ENCODE measurements around the gene KIF6.

The KIF6 gene

DNA sequence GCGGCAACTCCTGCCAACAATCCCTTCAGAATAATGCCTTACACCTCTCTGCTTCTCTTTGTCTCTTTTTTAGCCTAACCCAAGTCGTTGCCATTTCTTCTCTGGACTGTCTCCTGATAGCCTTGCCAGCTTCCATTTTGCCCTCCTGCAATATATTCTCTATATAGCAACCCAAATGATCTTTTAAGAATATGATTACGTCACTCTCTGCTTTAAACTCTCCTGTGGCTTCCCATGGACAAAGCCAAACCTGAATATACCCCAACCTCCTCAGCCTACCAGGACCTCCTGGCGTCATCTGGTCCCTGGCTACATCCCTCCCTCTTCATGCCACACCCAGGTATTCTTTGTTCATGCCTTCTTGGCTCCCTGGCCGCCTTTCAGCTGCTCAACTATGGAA, 276.2 kb downstream of the KIF6 start:
- Histone ChIP-seq H3K4me3 (ENCODE audit: insufficient read depth, low read depth, low read length, poor library complexity, severe bottlenecking) (no peak overlapping the region), H3K9me3 (ENCODE audit: control insufficient read depth, low read length) (no peaks in the 10 kb centered on the region), H3K27ac (ENCODE audit: insufficient read depth, low read length, poor library complexity, severe bottlenecking) (no peak overlapping the region), H3K36me3 (ENCODE audit: control insufficient read depth, insufficient read depth, low read length) (no peaks in the 10 kb centered on the region), H3K27me3 (replicated peaks; ENCODE audit: control insufficient read depth, insufficient read depth, low read length, poor library complexity, severe bottlenecking) (no peaks in the 10 kb centered on the region), H3K4me1 (ENCODE audit: control insufficient read depth, insufficient read depth, low read length, poor library complexity, severe bottlenecking) (no peaks in the 10 kb centered on the region)
- DNase-seq: no peak

DNA sequence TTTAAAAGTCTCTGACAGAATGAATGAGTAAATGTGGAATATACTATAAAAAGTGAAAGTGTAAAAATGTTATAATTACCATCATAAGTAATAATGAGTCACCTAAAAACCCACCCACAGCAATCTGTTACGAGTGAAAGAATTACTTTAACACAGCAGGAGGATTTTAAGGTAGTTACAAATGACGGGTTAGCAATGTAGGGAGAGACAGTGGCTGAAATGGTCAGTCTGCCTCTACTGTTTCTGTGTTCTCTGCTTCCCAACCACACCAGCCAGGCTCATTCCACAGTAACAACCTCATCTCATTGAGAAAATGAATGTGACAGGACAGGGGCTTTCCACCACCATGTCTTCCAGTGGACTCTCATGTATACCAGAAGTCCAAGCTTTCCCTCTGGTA, 278.3 kb downstream of the KIF6 start:
- Histone ChIP-seq H3K4me1 (ENCODE audit: control insufficient read depth, insufficient read depth, low read length, poor library complexity, severe bottlenecking) (no peaks in the 10 kb centered on the region), H3K27ac (ENCODE audit: insufficient read depth, low read length, poor library complexity, severe bottlenecking) (no peak overlapping the region), H3K9me3 (ENCODE audit: control insufficient read depth, low read length) (no peaks in the 10 kb centered on the region), H3K27me3 (replicated peaks; ENCODE audit: control insufficient read depth, insufficient read depth, low read length, poor library complexity, severe bottlenecking) (no peaks in the 10 kb centered on the region), H3K36me3 (ENCODE audit: control insufficient read depth, insufficient read depth, low read length) (no peaks in the 10 kb centered on the region), H3K4me3 (ENCODE audit: insufficient read depth, low read depth, low read length, poor library complexity, severe bottlenecking) (no peak overlapping the region)
- no peak for DNase-seq

DNA sequence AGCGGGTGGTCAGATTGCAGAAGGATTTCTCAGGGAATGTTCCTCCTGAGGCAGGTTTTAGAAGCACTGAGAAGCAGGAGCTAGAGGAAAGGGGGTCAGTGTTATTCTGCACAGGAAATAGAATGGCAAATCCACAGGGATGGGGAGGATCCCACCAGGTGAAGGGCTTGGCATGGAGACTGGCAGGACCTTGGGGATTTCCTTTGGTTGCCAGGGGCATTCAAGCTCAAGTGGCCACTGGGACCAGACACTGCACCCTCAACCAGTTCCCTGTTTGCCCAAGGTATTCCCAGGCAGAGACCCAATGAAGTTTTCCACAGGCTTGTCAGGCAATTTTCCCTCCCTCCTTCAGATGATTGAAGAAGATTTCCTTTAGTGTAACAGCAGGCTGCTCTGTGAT, 279.5 kb downstream of the KIF6 start:
- Histone ChIP-seq H3K4me1 (ENCODE audit: control insufficient read depth, insufficient read depth, low read length, poor library complexity, severe bottlenecking) (no peaks in the 10 kb centered on the region), H3K27me3 (replicated peaks; ENCODE audit: control insufficient read depth, insufficient read depth, low read length, poor library complexity, severe bottlenecking) (no peaks in the 10 kb centered on the region), H3K4me3 (ENCODE audit: insufficient read depth, low read depth, low read length, poor library complexity, severe bottlenecking) (no peak overlapping the region), H3K36me3 (ENCODE audit: control insufficient read depth, insufficient read depth, low read length) (no peaks in the 10 kb centered on the region), H3K9me3 (ENCODE audit: control insufficient read depth, low read length) (no peaks in the 10 kb centered on the region), H3K27ac (ENCODE audit: insufficient read depth, low read length, poor library complexity, severe bottlenecking) (no peak overlapping the region)
- DNase-seq: no peak

DNA sequence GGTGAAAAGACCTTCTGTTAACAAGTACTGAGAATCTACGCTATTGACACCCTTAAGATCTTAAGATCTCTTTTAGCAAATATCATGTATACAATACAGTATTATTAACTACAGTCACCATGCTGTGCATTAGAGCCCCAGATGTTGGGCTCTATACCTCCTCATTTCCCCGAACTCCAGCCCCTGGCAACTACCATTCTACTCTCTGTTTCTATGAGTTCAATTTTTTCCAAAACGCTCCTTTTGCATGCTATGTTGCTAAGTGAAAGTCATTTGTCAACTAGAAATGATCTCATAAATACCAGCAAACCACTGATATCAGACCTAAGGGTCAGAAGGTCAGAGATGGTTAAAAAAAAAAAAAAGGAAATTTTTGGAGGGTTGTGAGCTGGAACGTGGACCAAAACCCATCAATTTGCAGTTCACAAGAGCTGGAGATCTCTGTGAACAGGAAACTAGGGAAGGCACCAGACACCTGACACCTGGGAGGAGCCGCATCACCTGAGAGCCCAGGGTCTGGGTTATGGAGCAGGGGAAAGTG, 280.7 kb downstream of the KIF6 start:
- Histone ChIP-seq H3K4me1 (ENCODE audit: control insufficient read depth, insufficient read depth, low read length, poor library complexity, severe bottlenecking) (no peaks in the 10 kb centered on the region), H3K36me3 (ENCODE audit: control insufficient read depth, insufficient read depth, low read length) (no peaks in the 10 kb centered on the region), H3K9me3 (ENCODE audit: control insufficient read depth, low read length) (no peaks in the 10 kb centered on the region), H3K4me3 (ENCODE audit: insufficient read depth, low read depth, low read length, poor library complexity, severe bottlenecking) (no peak overlapping the region), H3K27ac (ENCODE audit: insufficient read depth, low read length, poor library complexity, severe bottlenecking) (no peak overlapping the region), H3K27me3 (replicated peaks; ENCODE audit: control insufficient read depth, insufficient read depth, low read length, poor library complexity, severe bottlenecking) (no peaks in the 10 kb centered on the region)
- DNase-seq: no peak

DNA sequence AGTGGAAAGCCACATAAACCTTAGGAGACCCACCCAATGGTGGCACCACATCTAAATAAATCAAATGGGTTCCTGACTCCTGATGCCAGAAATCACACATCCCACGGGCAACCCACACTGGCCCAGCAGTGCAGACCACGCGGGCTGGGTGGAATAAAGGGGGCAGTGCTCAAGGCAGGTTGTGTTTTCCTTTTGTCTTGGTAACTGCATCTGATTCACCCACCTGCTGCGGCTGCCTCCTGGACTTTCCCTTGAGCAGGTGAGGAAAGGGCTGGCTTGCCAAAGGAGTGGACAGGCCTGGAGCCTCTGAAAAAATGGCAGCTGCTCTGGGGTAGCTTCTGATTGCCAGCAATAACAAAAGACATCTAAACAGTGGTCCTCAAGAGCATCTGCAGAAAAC, 283.2 kb downstream of the KIF6 start:
- no peak for DNase-seq
- no peaks in the 10 kb centered on the region for H3K36me3 ChIP-seq (ENCODE audit: control insufficient read depth, insufficient read depth, low read length)
- no peaks in the 10 kb centered on the region for H3K27me3 ChIP-seq (replicated peaks; ENCODE audit: control insufficient read depth, insufficient read depth, low read length, poor library complexity, severe bottlenecking)
- no peak overlapping the region for H3K4me3 ChIP-seq (ENCODE audit: insufficient read depth, low read depth, low read length, poor library complexity, severe bottlenecking)
- H3K9me3 ChIP-seq (ENCODE audit: control insufficient read depth, low read length): no peaks in the 10 kb centered on the region
- H3K27ac ChIP-seq (ENCODE audit: insufficient read depth, low read length, poor library complexity, severe bottlenecking): no peak overlapping the region
- H3K4me1 ChIP-seq (ENCODE audit: control insufficient read depth, insufficient read depth, low read length, poor library complexity, severe bottlenecking): no peaks in the 10 kb centered on the region

DNA sequence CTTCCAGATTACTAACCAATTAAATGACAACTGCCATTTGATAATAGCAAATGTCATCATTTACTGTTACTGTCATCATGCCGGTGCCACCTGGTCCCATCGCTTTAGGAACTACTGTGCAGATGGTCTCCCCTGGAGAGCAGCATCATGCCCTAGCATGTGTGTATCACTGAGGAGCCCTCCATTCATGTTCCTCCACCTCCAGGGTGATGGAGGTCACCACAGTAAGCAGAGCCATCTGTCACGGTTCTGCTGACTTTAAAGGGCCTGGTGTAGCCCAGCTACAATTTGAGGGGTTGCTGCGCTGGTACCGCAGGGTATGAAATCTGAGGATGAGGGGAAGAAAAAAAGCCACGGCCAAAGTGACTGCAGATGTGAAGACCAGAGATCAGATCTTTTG, 283.9 kb downstream of the KIF6 start:
- no peak overlapping the region for H3K27ac ChIP-seq (ENCODE audit: insufficient read depth, low read length, poor library complexity, severe bottlenecking)
- no peaks in the 10 kb centered on the region for H3K36me3 ChIP-seq (ENCODE audit: control insufficient read depth, insufficient read depth, low read length)
- H3K4me1 ChIP-seq (ENCODE audit: control insufficient read depth, insufficient read depth, low read length, poor library complexity, severe bottlenecking): no peaks in the 10 kb centered on the region
- no peaks in the 10 kb centered on the region for H3K27me3 ChIP-seq (replicated peaks; ENCODE audit: control insufficient read depth, insufficient read depth, low read length, poor library complexity, severe bottlenecking)
- H3K4me3 ChIP-seq (ENCODE audit: insufficient read depth, low read depth, low read length, poor library complexity, severe bottlenecking): no peak overlapping the region
- no peaks in the 10 kb centered on the region for H3K9me3 ChIP-seq (ENCODE audit: control insufficient read depth, low read length)
- no peak for DNase-seq

DNA sequence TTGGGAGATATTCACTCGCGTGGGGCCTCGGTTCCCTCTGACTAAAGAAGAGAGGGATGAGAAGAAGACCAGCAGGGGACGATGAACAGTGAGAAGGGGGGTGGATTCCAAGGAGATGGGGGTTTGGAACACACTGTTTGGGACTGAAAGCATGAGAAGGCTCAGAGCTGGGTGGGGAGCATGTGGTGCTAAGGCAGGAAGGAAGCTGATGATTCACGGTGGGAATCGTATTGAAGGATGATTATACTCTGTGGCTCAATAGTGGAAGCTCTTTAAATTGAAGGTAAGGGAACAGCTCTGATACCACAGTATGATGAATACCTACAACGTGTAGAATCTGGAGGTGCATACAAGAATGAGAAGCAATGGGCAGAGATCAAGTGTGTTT, 285.2 kb downstream of the KIF6 start:
- no peaks in the 10 kb centered on the region for H3K4me1 ChIP-seq (ENCODE audit: control insufficient read depth, insufficient read depth, low read length, poor library complexity, severe bottlenecking)
- DNase-seq: no peak
- H3K36me3 ChIP-seq (ENCODE audit: control insufficient read depth, insufficient read depth, low read length): no peaks in the 10 kb centered on the region
- H3K4me3 ChIP-seq (ENCODE audit: insufficient read depth, low read depth, low read length, poor library complexity, severe bottlenecking): no peak overlapping the region
- no peaks in the 10 kb centered on the region for H3K9me3 ChIP-seq (ENCODE audit: control insufficient read depth, low read length)
- no peaks in the 10 kb centered on the region for H3K27me3 ChIP-seq (replicated peaks; ENCODE audit: control insufficient read depth, insufficient read depth, low read length, poor library complexity, severe bottlenecking)
- no peak overlapping the region for H3K27ac ChIP-seq (ENCODE audit: insufficient read depth, low read length, poor library complexity, severe bottlenecking)

DNA sequence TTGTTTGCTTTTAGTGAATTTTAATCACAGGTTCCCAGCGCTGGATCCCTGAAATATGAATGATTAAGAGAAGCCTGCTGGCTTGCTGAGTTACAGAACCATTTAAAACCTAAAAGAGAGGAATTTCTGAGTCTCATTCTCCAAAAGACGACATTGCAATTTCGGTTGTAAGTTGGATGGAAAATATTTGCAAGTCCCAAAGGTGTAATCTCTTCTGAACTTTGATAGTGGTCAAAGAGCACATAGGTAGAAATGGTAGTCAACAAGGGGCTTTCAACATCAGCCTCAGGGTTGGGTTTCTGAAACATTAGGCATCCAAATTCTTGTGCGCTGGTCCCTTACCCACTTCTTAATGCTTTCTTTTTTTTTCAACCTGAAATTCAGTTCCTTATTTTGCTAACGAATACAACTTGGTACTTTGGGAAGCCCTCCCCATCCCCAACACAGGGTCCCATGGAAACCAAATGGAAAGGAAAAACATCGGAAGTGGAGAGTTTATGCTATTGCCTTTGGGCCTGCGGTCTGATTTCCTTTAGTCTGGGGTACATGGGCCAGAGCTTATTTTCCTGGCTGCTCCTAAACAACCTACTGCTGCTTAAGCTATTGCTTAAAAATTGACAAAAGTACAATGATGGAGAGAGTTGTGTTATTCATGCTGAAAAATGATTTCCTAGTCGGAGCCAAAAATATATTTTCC, 285.7 kb downstream of the KIF6 start:
- no peaks in the 10 kb centered on the region for H3K36me3 ChIP-seq (ENCODE audit: control insufficient read depth, insufficient read depth, low read length)
- no peak overlapping the region for H3K27ac ChIP-seq (ENCODE audit: insufficient read depth, low read length, poor library complexity, severe bottlenecking)
- H3K9me3 ChIP-seq (ENCODE audit: control insufficient read depth, low read length): no peaks in the 10 kb centered on the region
- H3K4me3 ChIP-seq (ENCODE audit: insufficient read depth, low read depth, low read length, poor library complexity, severe bottlenecking): no peak overlapping the region
- H3K27me3 ChIP-seq (replicated peaks; ENCODE audit: control insufficient read depth, insufficient read depth, low read length, poor library complexity, severe bottlenecking): no peaks in the 10 kb centered on the region
- DNase-seq: no peak
- H3K4me1 ChIP-seq (ENCODE audit: control insufficient read depth, insufficient read depth, low read length, poor library complexity, severe bottlenecking): no peaks in the 10 kb centered on the region

DNA sequence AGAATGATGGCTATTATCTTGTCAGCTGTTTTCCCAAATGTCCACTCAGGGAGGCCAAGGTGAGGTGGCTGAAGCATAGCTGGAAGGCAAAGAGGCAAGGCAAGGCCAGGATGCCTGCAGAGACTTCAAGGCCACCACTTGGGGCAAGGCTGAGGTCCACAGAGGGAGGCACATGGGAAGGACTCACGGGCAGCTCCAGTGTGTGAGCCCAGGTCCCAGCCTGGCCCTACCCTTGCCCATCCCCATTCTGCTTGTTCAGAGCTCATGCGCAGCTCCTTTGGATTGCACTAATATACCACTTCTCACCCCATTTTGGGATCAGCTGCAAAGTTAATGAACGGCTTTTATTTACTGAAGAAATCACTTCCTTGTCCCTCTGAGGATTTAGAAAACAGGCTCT, 291.6 kb downstream of the KIF6 start:
- Histone ChIP-seq H3K4me1 (ENCODE audit: control insufficient read depth, insufficient read depth, low read length, poor library complexity, severe bottlenecking) (no peaks in the 10 kb centered on the region), H3K27ac (ENCODE audit: insufficient read depth, low read length, poor library complexity, severe bottlenecking) (no peak overlapping the region), H3K36me3 (ENCODE audit: control insufficient read depth, insufficient read depth, low read length) (no peaks in the 10 kb centered on the region), H3K27me3 (replicated peaks; ENCODE audit: control insufficient read depth, insufficient read depth, low read length, poor library complexity, severe bottlenecking) (no peaks in the 10 kb centered on the region), H3K4me3 (ENCODE audit: insufficient read depth, low read depth, low read length, poor library complexity, severe bottlenecking) (no peak overlapping the region), H3K9me3 (ENCODE audit: control insufficient read depth, low read length) (no peaks in the 10 kb centered on the region)
- no peak for DNase-seq

DNA sequence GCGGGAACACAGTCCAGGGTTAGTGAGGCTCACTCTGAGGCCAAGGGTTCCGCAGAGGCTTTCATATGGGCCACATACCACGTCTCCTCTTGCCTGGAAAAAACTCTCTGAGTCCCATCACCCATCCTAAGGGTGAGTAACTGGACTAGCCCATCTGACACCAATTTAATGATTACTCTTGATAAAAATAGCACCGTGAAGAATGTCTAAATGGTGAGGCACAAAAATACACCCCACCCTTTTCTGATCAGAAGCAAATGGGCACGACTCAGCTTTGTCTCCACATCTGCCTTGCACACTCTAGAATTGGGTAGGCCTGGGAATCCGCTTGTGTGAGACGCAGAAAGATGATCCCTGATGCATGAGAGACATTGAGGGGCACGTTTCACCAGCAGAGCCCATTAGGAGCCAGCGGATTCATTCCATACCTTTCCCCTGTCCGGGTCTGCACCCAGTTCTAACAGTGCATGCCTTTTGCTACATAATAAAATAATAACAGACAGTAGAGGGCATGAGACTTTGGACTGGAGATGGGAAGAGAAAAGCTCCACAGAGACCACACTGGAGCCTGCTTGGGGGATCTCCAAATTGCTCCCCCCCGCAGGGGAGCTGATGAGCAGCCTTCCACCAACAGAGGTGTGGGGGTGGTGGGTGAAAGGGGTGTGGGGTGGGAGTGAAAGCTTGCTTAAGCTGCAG, 292.7 kb downstream of the KIF6 start:
- Histone ChIP-seq H3K4me1 (ENCODE audit: control insufficient read depth, insufficient read depth, low read length, poor library complexity, severe bottlenecking) (no peaks in the 10 kb centered on the region), H3K27me3 (replicated peaks; ENCODE audit: control insufficient read depth, insufficient read depth, low read length, poor library complexity, severe bottlenecking) (no peaks in the 10 kb centered on the region), H3K4me3 (ENCODE audit: insufficient read depth, low read depth, low read length, poor library complexity, severe bottlenecking) (no peak overlapping the region), H3K27ac (ENCODE audit: insufficient read depth, low read length, poor library complexity, severe bottlenecking) (no peak overlapping the region), H3K36me3 (ENCODE audit: control insufficient read depth, insufficient read depth, low read length) (no peaks in the 10 kb centered on the region), H3K9me3 (ENCODE audit: control insufficient read depth, low read length) (no peaks in the 10 kb centered on the region)
- no peak for DNase-seq

Measured in effector memory CD4-positive, alpha-beta T cell (primary cell).